Measurements from ENCODE around the gene DNAJC13. TPM values are rescaled to one million over a fixed set of nuclear protein-coding genes. Genes with fewer than 3 reads are reported as not detected.

Gene DNAJC13
- total and polyA plus RNA-seq, 4 donors, result 6.3 to 22.8 (median 15.4) TPM

GRCh38 chr3:132564070-132564465 is 146.8 kb downstream of the DNAJC13 start (continued):
- no peak for TF ChIP-seq REST (IDR thresholded peaks at IDR 0.05)
- no peak for TF ChIP-seq GABPA (IDR thresholded peaks at IDR 0.05 in 1 of 2, conservative IDR thresholded peaks at IDR 0.05 in 1 of 2)

DNA sequence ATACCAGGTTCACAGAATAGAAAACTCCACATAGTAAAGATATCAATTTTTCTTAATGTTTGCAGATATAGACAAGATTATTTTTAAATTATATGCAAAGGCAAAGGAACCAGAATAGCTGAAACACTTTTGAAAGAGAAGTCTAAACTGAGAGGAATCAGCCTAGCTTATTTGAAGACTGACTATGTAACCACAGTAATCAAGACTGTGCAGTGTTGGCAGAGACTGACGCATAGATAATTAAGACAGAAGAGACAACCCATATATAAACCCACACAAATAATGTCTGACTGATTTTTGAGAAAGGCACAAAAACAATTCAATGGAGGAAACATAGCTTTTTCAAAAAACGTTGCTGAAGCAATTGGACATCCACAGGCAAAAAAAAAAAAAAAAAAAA is 151.1 kb downstream of the DNAJC13 start:
- WGBS, result 88% methylated on average over 2 of the region's 2 CpGs
- Histone ChIP-seq H3K4me3 (ENCODE audit: low read depth in 1 of 3, low read length in 3 of 3) (no peak overlapping the region), H3K9me3 (ENCODE audit: control insufficient read depth in 4 of 4, low read length in 3 of 4) (no peaks in the 10 kb centered on the region), H3K27me3 (ENCODE audit: control insufficient read depth in 4 of 4, insufficient read depth in 4 of 4, low read length in 3 of 4) (no peaks in the 10 kb centered on the region), H3K4me1 (ENCODE audit: control insufficient read depth in 4 of 4, insufficient read depth in 4 of 4, low read length in 3 of 4) (no peaks in the 10 kb centered on the region), H3K27ac (ENCODE audit: low read depth in 1 of 2, low read length in 2 of 2) (no peak overlapping the region), H3K36me3 (ENCODE audit: control insufficient read depth in 4 of 4, insufficient read depth in 3 of 4, low read depth in 1 of 4, low read length in 3 of 4) (peaks cover 1 to 27% (median 16%) of the 10 kb centered on the region in 4 donors), H3K9ac (ENCODE audit: low read depth in 1 of 2, low read length in 2 of 2) (no peak overlapping the region)
- no peak for TF ChIP-seq MAX (IDR thresholded peaks at IDR 0.05)
- no peak for TF ChIP-seq FOXA1 (IDR thresholded peaks at IDR 0.05)
- TF ChIP-seq YY1 (IDR thresholded peaks at IDR 0.05), result no peak
- no peak for TF ChIP-seq SP1 (IDR thresholded peaks at IDR 0.05)
- no peak for TF ChIP-seq FOXA2 (IDR thresholded peaks at IDR 0.05)
- TF ChIP-seq TAF1 (conservative IDR thresholded peaks at IDR 0.05), result no peak
- TF ChIP-seq EGR1 (IDR thresholded peaks at IDR 0.05; ENCODE audit: low read depth in 2 of 2), result no peak
- TF ChIP-seq HNF4G (IDR thresholded peaks at IDR 0.05), result no peak
- TF ChIP-seq ZBTB33 (IDR thresholded peaks at IDR 0.05), result no peak
- no peak for TF ChIP-seq REST (IDR thresholded peaks at IDR 0.05)
- no peak for TF ChIP-seq GABPA (IDR thresholded peaks at IDR 0.05 in 1 of 2, conservative IDR thresholded peaks at IDR 0.05 in 1 of 2)
- TF ChIP-seq, protein P1, sequence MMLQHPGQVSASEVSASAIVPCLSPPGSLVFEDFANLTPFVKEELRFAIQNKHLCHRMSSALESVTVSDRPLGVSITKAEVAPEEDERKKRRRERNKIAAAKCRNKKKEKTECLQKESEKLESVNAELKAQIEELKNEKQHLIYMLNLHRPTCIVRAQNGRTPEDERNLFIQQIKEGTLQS (IDR thresholded peaks at IDR 0.05), result no peak
- no peak for TF ChIP-seq NR2F2 (IDR thresholded peaks at IDR 0.05)
- no peak for TF ChIP-seq JUND (IDR thresholded peaks at IDR 0.05)
- no peak for DNase-seq (ENCODE audit: low spot score)

All from liver (tissue), 9 donors.